Measurements from ENCODE around the gene TMEM145. TPM values are rescaled to one million over a fixed set of nuclear protein-coding genes. Genes with fewer than 3 reads are reported as not detected.

TMEM145 gene
- total RNA-seq, 4 donors from 2014 or later: 0.20 TPM; not detected in 3

DNA sequence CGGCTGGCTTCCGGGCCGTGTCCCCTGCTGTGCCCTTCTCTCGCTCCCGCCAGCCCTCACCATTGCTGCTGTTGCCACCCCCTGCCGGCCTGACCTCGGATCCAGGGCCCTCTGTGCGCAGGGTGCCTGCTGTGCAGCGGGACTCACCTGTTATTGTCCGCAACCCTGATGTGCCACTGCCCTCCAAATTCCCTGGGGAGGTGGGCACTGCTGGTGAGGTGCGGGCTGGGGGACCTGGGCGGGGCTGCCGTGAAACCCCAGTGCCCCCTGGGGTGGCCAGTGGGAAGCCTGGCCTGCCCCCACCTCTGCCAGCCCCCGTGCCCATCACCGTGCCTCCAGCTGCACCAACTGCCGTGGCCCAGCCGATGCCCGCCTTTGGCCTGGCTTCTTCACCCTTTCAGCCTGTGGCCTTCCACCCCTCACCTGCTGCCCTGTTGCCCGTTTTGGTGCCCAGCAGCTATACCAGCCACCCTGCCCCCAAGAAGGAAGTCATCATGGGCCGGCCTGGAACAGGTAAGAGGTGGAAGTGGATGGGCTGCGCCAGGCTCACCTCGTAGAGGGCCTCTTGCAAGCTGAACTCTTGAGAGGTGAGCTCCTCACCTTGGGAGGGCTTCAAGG lies 38.9 kb upstream of the TMEM145 start:
- no peak for DNase-seq (ENCODE audit: low spot score in 2 of 2)

DNA sequence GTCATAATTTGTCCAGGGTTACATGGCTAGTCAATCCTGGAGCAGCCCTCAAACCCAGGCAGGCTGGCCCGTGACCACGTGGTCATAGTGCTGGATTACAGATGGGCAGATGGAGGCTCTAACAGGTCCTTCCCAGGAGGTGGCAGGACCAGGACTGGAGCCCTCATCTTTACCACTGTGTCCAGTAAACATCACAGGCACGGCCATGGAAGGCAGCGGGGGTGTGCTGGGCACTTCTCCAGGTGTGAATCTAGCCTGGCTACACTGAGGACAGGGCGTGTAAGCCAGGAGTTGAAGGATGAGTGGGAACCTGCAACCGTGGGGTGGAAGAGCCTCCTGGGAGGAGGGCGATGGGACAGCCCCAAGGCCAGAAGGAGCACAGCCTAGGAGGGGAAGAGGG lies 38.0 kb upstream of the TMEM145 start:
- H3K4me1 ChIP-seq: peaks cover 0 to 88% (median 58%) of the 10 kb centered on the region in 4 donors
- peaks cover 0 to 47% (median 19%) of the 10 kb centered on the region in 3 donors for H3K36me3 ChIP-seq
- WGBS, 2 donors: 71 to 76% methylated on average over 7 of the region's 7 CpGs
- TF ChIP-seq, protein P1, sequence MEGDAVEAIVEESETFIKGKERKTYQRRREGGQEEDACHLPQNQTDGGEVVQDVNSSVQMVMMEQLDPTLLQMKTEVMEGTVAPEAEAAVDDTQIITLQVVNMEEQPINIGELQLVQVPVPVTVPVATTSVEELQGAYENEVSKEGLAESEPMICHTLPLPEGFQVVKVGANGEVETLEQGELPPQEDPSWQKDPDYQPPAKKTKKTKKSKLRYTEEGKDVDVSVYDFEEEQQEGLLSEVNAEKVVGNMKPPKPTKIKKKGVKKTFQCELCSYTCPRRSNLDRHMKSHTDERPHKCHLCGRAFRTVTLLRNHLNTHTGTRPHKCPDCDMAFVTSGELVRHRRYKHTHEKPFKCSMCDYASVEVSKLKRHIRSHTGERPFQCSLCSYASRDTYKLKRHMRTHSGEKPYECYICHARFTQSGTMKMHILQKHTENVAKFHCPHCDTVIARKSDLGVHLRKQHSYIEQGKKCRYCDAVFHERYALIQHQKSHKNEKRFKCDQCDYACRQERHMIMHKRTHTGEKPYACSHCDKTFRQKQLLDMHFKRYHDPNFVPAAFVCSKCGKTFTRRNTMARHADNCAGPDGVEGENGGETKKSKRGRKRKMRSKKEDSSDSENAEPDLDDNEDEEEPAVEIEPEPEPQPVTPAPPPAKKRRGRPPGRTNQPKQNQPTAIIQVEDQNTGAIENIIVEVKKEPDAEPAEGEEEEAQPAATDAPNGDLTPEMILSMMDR (IDR thresholded peaks at IDR 0.05): no peak
- TF ChIP-seq EP300 (IDR thresholded peaks at IDR 0.05) (no peak), POLR2A (IDR thresholded peaks at IDR 0.05) (no peak)
- H3K27me3 ChIP-seq: no peaks in the 10 kb centered on the region
- DNase-seq (ENCODE audit: low spot score in 2 of 2): no peak
- H3K27ac ChIP-seq: peak overlapping the region in 2 of 4 donors; percentile 54 to 96
- no peak overlapping the region for H3K4me3 ChIP-seq
- H3K9me3 ChIP-seq: no peaks in the 10 kb centered on the region

More for the DNA sequence above, 38.9 kb upstream of the TMEM145 start:
- TF ChIP-seq, protein P1 (IDR thresholded peaks at IDR 0.05): no peak
- TF ChIP-seq EP300 (IDR thresholded peaks at IDR 0.05): no peak
- TF ChIP-seq POLR2A (IDR thresholded peaks at IDR 0.05): no peak
- Histone ChIP-seq H3K4me1 (peaks cover 0 to 88% (median 56%) of the 10 kb centered on the region in 4 donors), H3K36me3 (peaks cover 0 to 47% (median 19%) of the 10 kb centered on the region in 3 donors), H3K4me3 (no peak overlapping the region), H3K27ac (peak overlapping the region in 2 of 4 donors; percentile 39 to 96), H3K9me3 (no peaks in the 10 kb centered on the region), H3K27me3 (no peaks in the 10 kb centered on the region)
- 89 to 90% methylated on average over 20 to 22 of the region's 22 CpGs for WGBS, 2 donors

DNA sequence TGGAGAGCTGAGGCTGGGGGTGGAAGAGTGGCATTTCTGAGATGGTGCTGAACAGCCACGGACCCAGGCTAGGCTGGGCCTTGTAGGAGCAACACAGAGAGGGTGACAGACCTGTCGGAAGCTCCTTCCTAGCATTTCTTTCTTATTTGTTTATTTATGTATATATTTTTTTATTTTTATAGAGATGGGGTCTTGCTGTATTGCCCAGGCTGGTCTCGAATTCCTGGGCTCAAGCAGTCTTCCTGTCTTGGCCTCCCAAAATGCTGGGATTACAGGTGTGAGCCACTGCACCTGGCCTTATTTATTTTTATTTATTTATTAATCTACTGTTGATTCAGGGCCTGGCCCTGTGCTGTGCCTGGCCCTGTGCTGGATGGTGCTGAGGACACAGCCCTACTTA lies 37.6 kb upstream of the TMEM145 start:
- no peaks in the 10 kb centered on the region for H3K27me3 ChIP-seq
- 79 to 81% methylated on average over 3 of the region's 3 CpGs for WGBS, 2 donors
- H3K4me3 ChIP-seq: no peak overlapping the region
- TF ChIP-seq EP300 (IDR thresholded peaks at IDR 0.05) (no peak), POLR2A (IDR thresholded peaks at IDR 0.05) (no peak)
- TF ChIP-seq, protein P1 (IDR thresholded peaks at IDR 0.05): no peak
- no peaks in the 10 kb centered on the region for H3K9me3 ChIP-seq
- peak overlapping the region in 3 of 4 donors; percentile 33 to 99 (median 96) for H3K27ac ChIP-seq
- H3K36me3 ChIP-seq: peaks cover 0 to 47% (median 19%) of the 10 kb centered on the region in 3 donors
- no peak for DNase-seq (ENCODE audit: low spot score in 2 of 2)
- H3K4me1 ChIP-seq: peaks cover 0 to 84% (median 53%) of the 10 kb centered on the region in 4 donors

DNA sequence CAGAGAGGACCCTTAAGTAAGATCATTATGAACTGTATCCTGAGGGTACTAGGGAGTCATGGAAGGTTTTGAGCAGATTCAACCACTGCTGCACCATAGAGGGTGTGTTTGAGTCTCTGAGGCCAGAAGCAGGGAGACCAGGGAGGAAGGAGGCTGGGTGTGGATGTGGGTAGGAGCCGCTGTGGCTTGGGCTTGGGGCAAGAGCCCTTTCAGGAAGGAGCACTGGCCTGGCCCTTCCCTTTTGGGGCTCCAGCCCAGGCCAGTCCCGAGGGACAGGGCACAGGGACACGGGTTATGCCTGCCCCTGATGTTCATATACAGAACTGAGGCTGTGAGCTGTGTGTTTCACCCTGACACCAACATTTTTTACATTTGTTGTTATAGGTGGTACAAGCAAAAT lies 36.8 kb upstream of the TMEM145 start:
- Histone ChIP-seq H3K36me3 (peaks cover 0 to 47% (median 19%) of the 10 kb centered on the region in 3 donors), H3K9me3 (no peaks in the 10 kb centered on the region), H3K27ac (peak overlapping the region in 3 of 4 donors; percentile 33 to 99 (median 96)), H3K4me1 (peaks cover 0 to 84% (median 51%) of the 10 kb centered on the region in 4 donors), H3K27me3 (no peaks in the 10 kb centered on the region), H3K4me3 (no peak overlapping the region)
- no peak for DNase-seq (ENCODE audit: low spot score in 2 of 2)
- 45 to 77% methylated on average over 3 of the region's 3 CpGs for whole genome bisulfite sequencing, 2 donors
- TF ChIP-seq POLR2A (IDR thresholded peaks at IDR 0.05): no peak
- TF ChIP-seq EP300 (IDR thresholded peaks at IDR 0.05): no peak
- TF ChIP-seq, protein P1 (IDR thresholded peaks at IDR 0.05): no peak

DNA sequence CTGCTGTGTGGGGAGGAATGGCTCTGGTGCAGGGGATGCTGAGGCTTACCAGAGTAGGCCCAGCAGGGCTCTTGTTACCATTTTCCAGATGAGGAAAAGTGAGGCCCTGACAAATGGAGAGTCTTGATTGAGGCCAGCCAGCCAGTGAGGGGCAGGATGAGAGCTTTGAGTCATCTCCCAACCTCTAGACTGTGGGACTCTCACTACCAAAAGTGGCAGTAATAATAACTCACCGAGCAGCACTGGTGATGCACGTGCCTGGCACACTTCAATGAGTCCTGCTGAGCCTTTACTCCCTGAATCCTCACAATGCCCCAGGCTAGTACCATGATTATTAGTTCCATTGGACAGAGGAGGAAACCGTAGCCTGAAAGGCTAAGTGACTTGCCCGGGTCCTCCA lies 36.3 kb upstream of the TMEM145 start:
- Histone ChIP-seq H3K4me3 (no peak overlapping the region), H3K4me1 (peaks cover 0 to 84% (median 52%) of the 10 kb centered on the region in 4 donors), H3K27ac (peak overlapping the region in 3 of 4 donors; percentile 96 to 99 (median 97)), H3K27me3 (no peaks in the 10 kb centered on the region), H3K9me3 (no peaks in the 10 kb centered on the region), H3K36me3 (peaks cover 0 to 43% (median 19%) of the 10 kb centered on the region in 3 donors)
- WGBS, 2 donors: 70 to 72% methylated on average over 4 of the region's 4 CpGs
- no peak for TF ChIP-seq POLR2A (IDR thresholded peaks at IDR 0.05)
- TF ChIP-seq, protein P1 (IDR thresholded peaks at IDR 0.05): no peak
- TF ChIP-seq EP300 (IDR thresholded peaks at IDR 0.05): no peak
- no peak for DNase-seq (ENCODE audit: low spot score in 2 of 2)
